BLaER1 treated with 17β-estradiol and CSF1 and Interleukin-3, amounts not matched to agents 10 nM and 100 nM (cell line): ENCODE data around the gene ACADL.

Experiments
- H3K27ac ChIP-seq, 11 experiments: shearing (Covaris generic); formaldehyde crosslinking; 2 replicates each; pipeline ENCODE4 v1.8.1; 2022
- H3K27me3 ChIP-seq, 11 experiments: shearing (Covaris generic); formaldehyde crosslinking; 2 replicates each; pipeline ENCODE4 v1.8.1; 2022
- H3K36me3 ChIP-seq, 11 experiments: shearing (Covaris generic); formaldehyde crosslinking; 2 replicates each; pipeline ENCODE4 v1.8.1; 2022
- H3K4me1 ChIP-seq, 10 experiments: shearing (Covaris generic); formaldehyde crosslinking; 2 replicates each; pipeline ENCODE4 v1.8.1; 2022
- H3K4me2 ChIP-seq, 11 experiments: shearing (Covaris generic); formaldehyde crosslinking; 2 replicates each; pipeline ENCODE4 v1.8.1; 2022
- H3K4me3 ChIP-seq, 10 experiments: shearing (Covaris generic); formaldehyde crosslinking; 2 replicates each; pipeline ENCODE4 v1.8.1; 2022
- H3K9ac ChIP-seq, 11 experiments: shearing (Covaris generic); formaldehyde crosslinking; 2 replicates each; pipeline ENCODE4 v1.8.1; 2022
- H3K9me3 ChIP-seq, 11 experiments: shearing (Covaris generic); formaldehyde crosslinking; replicated peaks in 1 of 11; 2 replicates each; pipeline ENCODE4 v1.8.1; 2022
- H4K20me1 ChIP-seq, 11 experiments: shearing (Covaris generic); formaldehyde crosslinking; 2 replicates each; pipeline ENCODE4 v1.8.1; 2022
- Cebpa-rat ChIP-seq, 11 experiments: shearing (Covaris generic); IDR thresholded peaks; 2 replicates each; pipeline ENCODE4 v1.8.1; 2022

ACADL gene

GRCh38 chr2:210224941-210225672, at the start of gene ACADL:
ACADL (minus strand) TSS chr2:210225447; CDS start chr2:210225263, 184 bp downstream.
- H4K20me1 ChIP-seq = no peaks in the 10 kb centered on the region
- no peaks in the 10 kb centered on the region for H3K36me3 ChIP-seq
- H3K4me3 ChIP-seq = no peak within 1 kb of the TSS
- no peak within 1 kb of the TSS for H3K27ac ChIP-seq
- no peak within 1 kb of the TSS for H3K4me2 ChIP-seq
- no peak within 1 kb of the TSS for H3K9ac ChIP-seq
- H3K27me3 ChIP-seq = no peaks in the 10 kb centered on the region
- no peaks in the 10 kb centered on the region for H3K4me1 ChIP-seq
- peaks cover 8 to 14% (median 11%) of the 10 kb centered on the region in 11 experiments for H3K9me3 ChIP-seq
- TF ChIP-seq Cebpa-rat (IDR thresholded peaks at IDR 0.05) = no peak

- Histone ChIP-seq H3K27me3 (no peaks in the 10 kb centered on the region), H3K36me3 (no peaks in the 10 kb centered on the region), H3K4me3 (no peak overlapping the region), H3K4me2 (no peak overlapping the region), H3K9me3 (no peaks in the 10 kb centered on the region), H3K9ac (no peak overlapping the region), H3K4me1 (no peaks in the 10 kb centered on the region), H4K20me1 (no peaks in the 10 kb centered on the region), H3K27ac (no peak overlapping the region)
- no peak for TF ChIP-seq Cebpa-rat (IDR thresholded peaks at IDR 0.05)
Measured at GRCh38 chr2:210271300-210271699, 46.1 kb upstream of the ACADL start.

GRCh38 chr2:210269148-210269547, 43.9 kb upstream of the ACADL start:
- no peaks in the 10 kb centered on the region for H3K27me3 ChIP-seq

GRCh38 chr2:210268281-210268680, 43.0 kb upstream of the ACADL start:
- no peak for TF ChIP-seq Cebpa-rat (IDR thresholded peaks at IDR 0.05)
- no peak overlapping the region for H3K9ac ChIP-seq
- no peak overlapping the region for H3K4me2 ChIP-seq
- no peaks in the 10 kb centered on the region for H4K20me1 ChIP-seq
- H3K9me3 ChIP-seq = no peaks in the 10 kb centered on the region
- H3K4me3 ChIP-seq = no peak overlapping the region
- H3K27ac ChIP-seq = no peak overlapping the region
- no peaks in the 10 kb centered on the region for H3K4me1 ChIP-seq
- H3K27me3 ChIP-seq = no peaks in the 10 kb centered on the region
- no peaks in the 10 kb centered on the region for H3K36me3 ChIP-seq

More at GRCh38 chr2:210269148-210269547, 43.9 kb upstream of the ACADL start:
- Histone ChIP-seq H3K27ac (no peak overlapping the region), H3K4me1 (no peaks in the 10 kb centered on the region), H4K20me1 (no peaks in the 10 kb centered on the region), H3K4me2 (no peak overlapping the region), H3K9ac (no peak overlapping the region), H3K36me3 (no peaks in the 10 kb centered on the region), H3K4me3 (no peak overlapping the region), H3K9me3 (no peaks in the 10 kb centered on the region)
- TF ChIP-seq Cebpa-rat (IDR thresholded peaks at IDR 0.05) = no peak

GRCh38 chr2:210267698-210268097, 42.5 kb upstream of the ACADL start:
- H3K9me3 ChIP-seq = no peaks in the 10 kb centered on the region
- no peak overlapping the region for H3K4me2 ChIP-seq
- H3K27me3 ChIP-seq = no peaks in the 10 kb centered on the region
- H3K9ac ChIP-seq = no peak overlapping the region
- no peak overlapping the region for H3K27ac ChIP-seq
- H3K4me3 ChIP-seq = no peak overlapping the region
- TF ChIP-seq Cebpa-rat (IDR thresholded peaks at IDR 0.05) = no peak
- no peaks in the 10 kb centered on the region for H3K4me1 ChIP-seq
- no peaks in the 10 kb centered on the region for H3K36me3 ChIP-seq
- H4K20me1 ChIP-seq = no peaks in the 10 kb centered on the region

GRCh38 chr2:210264282-210264681, 39.0 kb upstream of the ACADL start:
- no peak for TF ChIP-seq Cebpa-rat (IDR thresholded peaks at IDR 0.05)
- Histone ChIP-seq H3K27me3 (no peaks in the 10 kb centered on the region), H3K27ac (no peak overlapping the region), H3K9me3 (no peaks in the 10 kb centered on the region), H3K9ac (no peak overlapping the region), H3K36me3 (no peaks in the 10 kb centered on the region), H3K4me2 (no peak overlapping the region), H3K4me3 (no peak overlapping the region), H3K4me1 (no peaks in the 10 kb centered on the region), H4K20me1 (no peaks in the 10 kb centered on the region)

- no peak overlapping the region for H3K9ac ChIP-seq
- H3K27me3 ChIP-seq = no peaks in the 10 kb centered on the region
- H3K4me3 ChIP-seq = no peak overlapping the region
- no peaks in the 10 kb centered on the region for H3K9me3 ChIP-seq
- H3K4me2 ChIP-seq = no peak overlapping the region
- TF ChIP-seq Cebpa-rat (IDR thresholded peaks at IDR 0.05) = no peak
- H4K20me1 ChIP-seq = no peaks in the 10 kb centered on the region
- no peaks in the 10 kb centered on the region for H3K4me1 ChIP-seq
- H3K36me3 ChIP-seq = no peaks in the 10 kb centered on the region
- no peak overlapping the region for H3K27ac ChIP-seq
Measured at GRCh38 chr2:210263841-210264240, 38.6 kb upstream of the ACADL start.

GRCh38 chr2:210262036-210262435, 36.8 kb upstream of the ACADL start:
- TF ChIP-seq Cebpa-rat (IDR thresholded peaks at IDR 0.05) = no peak
- no peaks in the 10 kb centered on the region for H3K4me1 ChIP-seq

GRCh38 chr2:210259687-210260086, 34.4 kb upstream of the ACADL start:
- TF ChIP-seq Cebpa-rat (IDR thresholded peaks at IDR 0.05) = no peak
- H3K36me3 ChIP-seq = no peaks in the 10 kb centered on the region

More at GRCh38 chr2:210262036-210262435, 36.8 kb upstream of the ACADL start:
- Histone ChIP-seq H3K4me3 (no peak overlapping the region), H3K9ac (no peak overlapping the region), H3K27me3 (no peaks in the 10 kb centered on the region), H3K9me3 (no peaks in the 10 kb centered on the region), H4K20me1 (no peaks in the 10 kb centered on the region), H3K36me3 (no peaks in the 10 kb centered on the region), H3K4me2 (no peak overlapping the region), H3K27ac (no peak overlapping the region)

More at GRCh38 chr2:210259687-210260086, 34.4 kb upstream of the ACADL start:
- Histone ChIP-seq H3K4me3 (no peak overlapping the region), H4K20me1 (no peaks in the 10 kb centered on the region), H3K4me1 (no peaks in the 10 kb centered on the region), H3K9me3 (no peaks in the 10 kb centered on the region), H3K27me3 (no peaks in the 10 kb centered on the region), H3K4me2 (no peak overlapping the region), H3K9ac (no peak overlapping the region), H3K27ac (no peak overlapping the region)
